GM19025 (cell line): ENCODE measurements around the gene HES4.
"Not testable (repeated sequence)": the region's sequence is repeated elsewhere in the genome, so short reads cannot be mapped to it uniquely, and the experiment has no call there.

ENCODE experiments used
- ATAC-seq: cut with Tn5 transposase; IDR thresholded peaks from one replicate; pipeline ENCODE4 v1.9.1; 2021; ENCODE audit warnings: mild to moderate bottlenecking, low read depth, moderate library complexity; ENCODE audit not compliant: unreplicated experiment

HES4 gene

GRCh38 chr1:1000357-1001056, 610 bp upstream of the HES4 start:
- ATAC-seq: no peak

- no peak for ATAC-seq
Observed at GRCh38 chr1:998995-999724, 737 bp downstream of the HES4 start.

- no peak for ATAC-seq
Observed at GRCh38 chr1:998745-998994, 1.2 kb downstream of the HES4 start.

- no peak for ATAC-seq
Observed at GRCh38 chr1:997993-998744, 1.7 kb downstream of the HES4 start.

GRCh38 chr1:997713-997992, 2.2 kb downstream of the HES4 start:
- no peak for ATAC-seq

GRCh38 chr1:996851-997712, 2.8 kb downstream of the HES4 start:
- ATAC-seq: no peak

GRCh38 chr1:995665-996633, 3.9 kb downstream of the HES4 start:
- no peak for ATAC-seq

- ATAC-seq: not testable (repeated sequence)
Observed at GRCh38 chr1:994546-994945, 5.4 kb downstream of the HES4 start.

GRCh38 chr1:993379-993995, 6.4 kb downstream of the HES4 start:
- no peak for ATAC-seq

- ATAC-seq: no peak
Observed at GRCh38 chr1:992362-992761, 7.5 kb downstream of the HES4 start.

GRCh38 chr1:991895-992294, 8.0 kb downstream of the HES4 start:
- no peak for ATAC-seq

- not testable (repeated sequence) for ATAC-seq
Observed at GRCh38 chr1:991275-991674, 8.6 kb downstream of the HES4 start.

- not testable (repeated sequence) for ATAC-seq
Observed at GRCh38 chr1:988061-988460, 11.8 kb downstream of the HES4 start.

- ATAC-seq: no peak
Observed at GRCh38 chr1:985126-985525, 14.8 kb downstream of the HES4 start.

GRCh38 chr1:984476-984814, 15.5 kb downstream of the HES4 start:
- no peak for ATAC-seq

- no peak for ATAC-seq
Observed at GRCh38 chr1:983798-984475, 16.0 kb downstream of the HES4 start.

- ATAC-seq: no peak
Observed at GRCh38 chr1:982765-983436, 17.0 kb downstream of the HES4 start.

GRCh38 chr1:981955-982558, 17.8 kb downstream of the HES4 start, which contains the start of gene PERM1:
Gene PERM1 (minus strand): TSS chr1:982093. CDS start chr1:981029, 1,064 bp downstream.
- ATAC-seq: no peak
